Measurements from ENCODE around the gene KRT17.

DNA sequence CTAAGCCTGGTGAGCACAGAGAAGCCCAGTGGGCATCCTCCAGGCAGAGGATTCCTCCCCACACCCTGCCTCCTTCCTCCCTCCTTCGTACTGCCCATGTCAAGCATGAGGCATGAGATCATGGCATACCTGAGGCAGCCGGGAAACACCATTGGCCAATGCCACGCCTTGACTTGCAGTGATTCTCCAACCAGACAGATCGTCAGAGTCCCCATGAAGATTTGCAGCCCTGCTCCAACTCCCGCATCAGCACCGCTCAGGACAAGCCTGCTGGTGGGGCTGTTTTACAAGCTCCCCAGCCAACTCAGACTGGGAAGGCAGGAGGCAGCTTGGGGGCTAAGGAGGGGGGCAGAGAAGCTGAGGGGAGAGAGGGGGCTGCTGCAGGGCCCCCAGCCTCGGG, 8.9 kb downstream of the KRT17 start:
- TF ChIP-seq, protein P1, sequence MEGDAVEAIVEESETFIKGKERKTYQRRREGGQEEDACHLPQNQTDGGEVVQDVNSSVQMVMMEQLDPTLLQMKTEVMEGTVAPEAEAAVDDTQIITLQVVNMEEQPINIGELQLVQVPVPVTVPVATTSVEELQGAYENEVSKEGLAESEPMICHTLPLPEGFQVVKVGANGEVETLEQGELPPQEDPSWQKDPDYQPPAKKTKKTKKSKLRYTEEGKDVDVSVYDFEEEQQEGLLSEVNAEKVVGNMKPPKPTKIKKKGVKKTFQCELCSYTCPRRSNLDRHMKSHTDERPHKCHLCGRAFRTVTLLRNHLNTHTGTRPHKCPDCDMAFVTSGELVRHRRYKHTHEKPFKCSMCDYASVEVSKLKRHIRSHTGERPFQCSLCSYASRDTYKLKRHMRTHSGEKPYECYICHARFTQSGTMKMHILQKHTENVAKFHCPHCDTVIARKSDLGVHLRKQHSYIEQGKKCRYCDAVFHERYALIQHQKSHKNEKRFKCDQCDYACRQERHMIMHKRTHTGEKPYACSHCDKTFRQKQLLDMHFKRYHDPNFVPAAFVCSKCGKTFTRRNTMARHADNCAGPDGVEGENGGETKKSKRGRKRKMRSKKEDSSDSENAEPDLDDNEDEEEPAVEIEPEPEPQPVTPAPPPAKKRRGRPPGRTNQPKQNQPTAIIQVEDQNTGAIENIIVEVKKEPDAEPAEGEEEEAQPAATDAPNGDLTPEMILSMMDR (IDR thresholded peaks at IDR 0.05) = no peak
- TF ChIP-seq EZH2 (IDR thresholded peaks at IDR 0.05) = no peak
- no peak for TF ChIP-seq EZH2phosphoT487 (IDR thresholded peaks at IDR 0.05)

Data from neural progenitor cell (in vitro differentiated cells).